ENCODE measurements around the gene FAAH2. TPM values are rescaled to one million over a fixed set of nuclear protein-coding genes. Genes with fewer than 3 reads are reported as not detected.

FAAH2 gene
- 0.13 and 0.22 TPM in 2 replicates for total RNA-seq

GRCh38 chrX:57286507-57287251 is at the start of gene FAAH2:
TSS of gene FAAH2 (plus strand) at chrX:57286706. CDS start at chrX:57286826, 120 bp downstream.

Other genes starting within 250 kb of the FAAH2 start
- 6.8 and 8.0 TPM in 2 replicates for gene SPIN2B, start 165.2 kb upstream of the FAAH2 start, total RNA-seq
- 0.52 and 0.54 TPM in 2 replicates for gene SPIN2A, start 149.3 kb upstream of the FAAH2 start, total RNA-seq

Data from articular chondrocyte of knee joint (primary cell).